ENCODE results near the gene CIRBP. TPM values are rescaled to one million over a fixed set of nuclear protein-coding genes. Genes with fewer than 3 reads are reported as not detected.

Gene CIRBP
- total and polyA plus RNA-seq, 9 of the 15 experiments (the other 6 are each of a cell fraction or from before 2014, with no cell fraction given) = 20.5 to 327 (median 176) TPM

DNA sequence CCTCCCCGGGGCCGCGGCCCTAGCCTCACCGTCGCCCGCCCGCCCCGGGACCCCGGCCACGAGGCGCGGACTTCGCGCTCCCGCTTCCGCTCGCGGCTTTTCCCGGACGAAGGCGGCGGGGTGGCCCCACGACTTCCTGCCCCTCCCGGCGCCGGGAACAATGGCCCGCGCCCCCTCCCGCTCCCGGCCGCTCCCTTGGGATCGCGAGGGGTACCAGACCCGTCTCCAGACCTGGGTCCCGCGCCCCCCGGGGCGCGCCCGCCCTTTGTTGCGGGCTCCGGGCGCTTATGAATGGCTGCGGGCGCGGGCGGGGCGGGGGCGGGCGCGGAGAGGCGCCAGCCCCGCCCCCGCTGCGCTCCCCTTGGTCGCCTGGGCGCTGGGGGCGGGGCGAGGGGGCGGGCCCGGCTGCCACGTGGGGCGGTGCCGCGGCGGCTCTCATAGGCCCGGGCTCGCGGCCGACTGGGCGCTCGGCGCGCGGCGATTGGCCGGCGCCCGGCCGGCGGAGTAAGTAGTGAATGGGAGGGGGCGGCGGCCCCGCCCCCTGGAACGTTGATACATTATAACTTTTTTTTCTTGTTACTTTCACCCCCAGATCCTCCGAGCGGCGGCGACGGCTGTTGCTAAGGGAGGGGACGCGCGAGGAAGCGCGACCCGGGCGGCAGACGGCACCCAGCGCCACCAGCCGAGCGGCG, 19.7 kb upstream of the CIRBP start (continued):
- TF ChIP-seq, protein P1, sequence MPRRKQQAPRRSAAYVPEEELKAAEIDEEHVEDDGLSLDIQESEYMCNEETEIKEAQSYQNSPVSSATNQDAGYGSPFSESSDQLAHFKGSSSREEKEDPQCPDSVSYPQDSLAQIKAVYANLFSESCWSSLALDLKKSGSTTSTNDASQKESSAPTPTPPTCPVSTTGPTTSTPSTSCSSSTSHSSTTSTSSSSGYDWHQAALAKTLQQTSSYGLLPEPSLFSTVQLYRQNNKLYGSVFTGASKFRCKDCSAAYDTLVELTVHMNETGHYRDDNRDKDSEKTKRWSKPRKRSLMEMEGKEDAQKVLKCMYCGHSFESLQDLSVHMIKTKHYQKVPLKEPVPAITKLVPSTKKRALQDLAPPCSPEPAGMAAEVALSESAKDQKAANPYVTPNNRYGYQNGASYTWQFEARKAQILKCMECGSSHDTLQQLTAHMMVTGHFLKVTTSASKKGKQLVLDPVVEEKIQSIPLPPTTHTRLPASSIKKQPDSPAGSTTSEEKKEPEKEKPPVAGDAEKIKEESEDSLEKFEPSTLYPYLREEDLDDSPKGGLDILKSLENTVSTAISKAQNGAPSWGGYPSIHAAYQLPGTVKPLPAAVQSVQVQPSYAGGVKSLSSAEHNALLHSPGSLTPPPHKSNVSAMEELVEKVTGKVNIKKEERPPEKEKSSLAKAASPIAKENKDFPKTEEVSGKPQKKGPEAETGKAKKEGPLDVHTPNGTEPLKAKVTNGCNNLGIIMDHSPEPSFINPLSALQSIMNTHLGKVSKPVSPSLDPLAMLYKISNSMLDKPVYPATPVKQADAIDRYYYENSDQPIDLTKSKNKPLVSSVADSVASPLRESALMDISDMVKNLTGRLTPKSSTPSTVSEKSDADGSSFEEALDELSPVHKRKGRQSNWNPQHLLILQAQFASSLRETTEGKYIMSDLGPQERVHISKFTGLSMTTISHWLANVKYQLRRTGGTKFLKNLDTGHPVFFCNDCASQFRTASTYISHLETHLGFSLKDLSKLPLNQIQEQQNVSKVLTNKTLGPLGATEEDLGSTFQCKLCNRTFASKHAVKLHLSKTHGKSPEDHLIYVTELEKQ (CRISPR knock-in tag; IDR thresholded peaks at IDR 0.05) = no peak
- TF ChIP-seq HDAC1 (IDR thresholded peaks at IDR 0.05) (no peak), ZNF436 (CRISPR knock-in tag; IDR thresholded peaks at IDR 0.05) (no peak), NFRKB (IDR thresholded peaks at IDR 0.05; ENCODE audit: low read depth) (no peak), SMAD2 (IDR thresholded peaks at IDR 0.05; ENCODE audit: low read depth, low read length) (no peak), NBN (IDR thresholded peaks at IDR 0.05; ENCODE audit: low read depth) (no peak), ZBTB1 (CRISPR knock-in tag; IDR thresholded peaks at IDR 0.05; ENCODE audit: borderline replicate concordance, low read depth) (peak; percentile 86), ZSCAN32 (CRISPR knock-in tag; IDR thresholded peaks at IDR 0.05) (no peak), BCOR (IDR thresholded peaks at IDR 0.05) (no peak), PYGO2 (tag; IDR thresholded peaks at IDR 0.05) (no peak)
- TF ChIP-seq, protein P2, sequence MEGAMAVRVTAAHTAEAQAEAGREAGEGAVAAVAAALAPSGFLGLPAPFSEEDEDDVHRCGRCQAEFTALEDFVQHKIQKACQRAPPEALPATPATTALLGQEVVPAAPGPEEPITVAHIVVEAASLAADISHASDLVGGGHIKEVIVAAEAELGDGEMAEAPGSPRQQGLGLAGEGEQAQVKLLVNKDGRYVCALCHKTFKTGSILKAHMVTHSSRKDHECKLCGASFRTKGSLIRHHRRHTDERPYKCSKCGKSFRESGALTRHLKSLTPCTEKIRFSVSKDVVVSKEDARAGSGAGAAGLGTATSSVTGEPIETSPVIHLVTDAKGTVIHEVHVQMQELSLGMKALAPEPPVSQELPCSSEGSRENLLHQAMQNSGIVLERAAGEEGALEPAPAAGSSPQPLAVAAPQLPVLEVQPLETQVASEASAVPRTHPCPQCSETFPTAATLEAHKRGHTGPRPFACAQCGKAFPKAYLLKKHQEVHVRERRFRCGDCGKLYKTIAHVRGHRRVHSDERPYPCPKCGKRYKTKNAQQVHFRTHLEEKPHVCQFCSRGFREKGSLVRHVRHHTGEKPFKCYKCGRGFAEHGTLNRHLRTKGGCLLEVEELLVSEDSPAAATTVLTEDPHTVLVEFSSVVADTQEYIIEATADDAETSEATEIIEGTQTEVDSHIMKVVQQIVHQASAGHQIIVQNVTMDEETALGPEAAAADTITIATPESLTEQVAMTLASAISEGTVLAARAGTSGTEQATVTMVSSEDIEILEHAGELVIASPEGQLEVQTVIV (CRISPR knock-in tag; IDR thresholded peaks at IDR 0.05; ENCODE audit: borderline replicate concordance) = no peak
- TF ChIP-seq, protein P3, sequence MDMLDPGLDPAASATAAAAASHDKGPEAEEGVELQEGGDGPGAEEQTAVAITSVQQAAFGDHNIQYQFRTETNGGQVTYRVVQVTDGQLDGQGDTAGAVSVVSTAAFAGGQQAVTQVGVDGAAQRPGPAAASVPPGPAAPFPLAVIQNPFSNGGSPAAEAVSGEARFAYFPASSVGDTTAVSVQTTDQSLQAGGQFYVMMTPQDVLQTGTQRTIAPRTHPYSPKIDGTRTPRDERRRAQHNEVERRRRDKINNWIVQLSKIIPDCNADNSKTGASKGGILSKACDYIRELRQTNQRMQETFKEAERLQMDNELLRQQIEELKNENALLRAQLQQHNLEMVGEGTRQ (CRISPR knock-in tag; IDR thresholded peaks at IDR 0.05) = no peak
- TF ChIP-seq, protein P4, sequence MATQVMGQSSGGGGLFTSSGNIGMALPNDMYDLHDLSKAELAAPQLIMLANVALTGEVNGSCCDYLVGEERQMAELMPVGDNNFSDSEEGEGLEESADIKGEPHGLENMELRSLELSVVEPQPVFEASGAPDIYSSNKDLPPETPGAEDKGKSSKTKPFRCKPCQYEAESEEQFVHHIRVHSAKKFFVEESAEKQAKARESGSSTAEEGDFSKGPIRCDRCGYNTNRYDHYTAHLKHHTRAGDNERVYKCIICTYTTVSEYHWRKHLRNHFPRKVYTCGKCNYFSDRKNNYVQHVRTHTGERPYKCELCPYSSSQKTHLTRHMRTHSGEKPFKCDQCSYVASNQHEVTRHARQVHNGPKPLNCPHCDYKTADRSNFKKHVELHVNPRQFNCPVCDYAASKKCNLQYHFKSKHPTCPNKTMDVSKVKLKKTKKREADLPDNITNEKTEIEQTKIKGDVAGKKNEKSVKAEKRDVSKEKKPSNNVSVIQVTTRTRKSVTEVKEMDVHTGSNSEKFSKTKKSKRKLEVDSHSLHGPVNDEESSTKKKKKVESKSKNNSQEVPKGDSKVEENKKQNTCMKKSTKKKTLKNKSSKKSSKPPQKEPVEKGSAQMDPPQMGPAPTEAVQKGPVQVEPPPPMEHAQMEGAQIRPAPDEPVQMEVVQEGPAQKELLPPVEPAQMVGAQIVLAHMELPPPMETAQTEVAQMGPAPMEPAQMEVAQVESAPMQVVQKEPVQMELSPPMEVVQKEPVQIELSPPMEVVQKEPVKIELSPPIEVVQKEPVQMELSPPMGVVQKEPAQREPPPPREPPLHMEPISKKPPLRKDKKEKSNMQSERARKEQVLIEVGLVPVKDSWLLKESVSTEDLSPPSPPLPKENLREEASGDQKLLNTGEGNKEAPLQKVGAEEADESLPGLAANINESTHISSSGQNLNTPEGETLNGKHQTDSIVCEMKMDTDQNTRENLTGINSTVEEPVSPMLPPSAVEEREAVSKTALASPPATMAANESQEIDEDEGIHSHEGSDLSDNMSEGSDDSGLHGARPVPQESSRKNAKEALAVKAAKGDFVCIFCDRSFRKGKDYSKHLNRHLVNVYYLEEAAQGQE (IDR thresholded peaks at IDR 0.05; ENCODE audit: borderline replicate concordance) = no peak
- TF ChIP-seq, protein P4 (CRISPR knock-in tag; IDR thresholded peaks at IDR 0.05; ENCODE audit: low read depth) = no peak

Data from K562 (cell line).